Left ventricle myocardium inferior (tissue), 1 donor: ENCODE results near the gene R3HCC1L. TPM values are rescaled to one million over a fixed set of nuclear protein-coding genes. Genes with fewer than 3 reads are reported as not detected.

Experiments used
- DNase-seq: peaks from one replicate; pipeline ENCODE4 v3.0.0-alpha.2; 2020
- H3K27ac ChIP-seq: fragments of 200-600 bp; replicated peaks from 2 replicates; pipeline ENCODE4 v1.8.0; 2021
- H3K27me3 ChIP-seq: fragments of 200-600 bp; 2 replicates; pipeline ENCODE4 v1.8.0; 2021; ENCODE audit warnings: low read depth
- H3K36me3 ChIP-seq: fragments of 200-600 bp; 2 replicates; pipeline ENCODE4 v1.8.0; 2021
- H3K4me1 ChIP-seq: fragments of 200-600 bp; 2 replicates; pipeline ENCODE4 v1.8.0; 2021
- H3K4me3 ChIP-seq: fragments of 200-600 bp; 2 replicates; pipeline ENCODE4 v1.8.0; 2021; ENCODE audit warnings: mild to moderate bottlenecking, moderate library complexity
- H3K9me3 ChIP-seq: fragments of 200-600 bp; replicated peaks from 2 replicates; pipeline ENCODE4 v1.8.0; 2021
- CTCF ChIP-seq: fragments of 200-600 bp; IDR thresholded peaks from 2 replicates; pipeline ENCODE4 v1.8.0; 2021; ENCODE audit warnings: antibody characterized with exemption, mild to moderate bottlenecking, borderline replicate concordance
- intact Hi-C: fragments of 100-400 bp; cut with micrococcal nuclease; formaldehyde crosslinking; loops from one replicate; pipeline ENCODE4 v1.11.0; 2022
- total RNA-seq: library from RNA; stranded (reverse); fragmentation: NEBNext Ultra II Directional; extraction: Animal tissue kit (Norgen Biotek cat#: 25700); gene quantifications from one replicate; pipeline ENCODE4 v1.2.1, GENCODE V29; 2021
- donor health status: DM: no; HTN: yes; CAD: no; lungs with severe emphysema.

Gene R3HCC1L
- total RNA-seq, 1 donor from 2014 or later, result 5.9 TPM

- Histone ChIP-seq H3K27me3 (peaks cover 12% of the 10 kb centered on the region), H3K4me3 (no peak overlapping the region), H3K36me3 (no peaks in the 10 kb centered on the region), H3K9me3 (no peaks in the 10 kb centered on the region), H3K27ac (no peak overlapping the region), H3K4me1 (peaks cover 41% of the 10 kb centered on the region)
- no peak for TF ChIP-seq CTCF
- peak; percentile 39 for DNase-seq
- intact Hi-C loops, result no loop called here
Observed at GRCh38 chr10:98293550-98294269, 159.3 kb downstream of the R3HCC1L start.

GRCh38 chr10:98294270-98294627, 159.8 kb downstream of the R3HCC1L start:
- Histone ChIP-seq H3K36me3 (no peaks in the 10 kb centered on the region), H3K4me1 (peaks cover 41% of the 10 kb centered on the region), H3K27ac (no peak overlapping the region), H3K4me3 (no peak overlapping the region), H3K27me3 (peaks cover 12% of the 10 kb centered on the region), H3K9me3 (no peaks in the 10 kb centered on the region)
- intact Hi-C loops, result no loop called here
- no peak for TF ChIP-seq CTCF
- DNase-seq, result no peak

Other genes starting within 250 kb of the R3HCC1L start
- gene CRTAC1, start 104.0 kb upstream of the R3HCC1L start, total RNA-seq, result 2.3 TPM
- 1.4 TPM for gene LOXL4, start 133.5 kb downstream of the R3HCC1L start, total RNA-seq